ENCODE data around the gene LOX. TPM values are rescaled to one million over a fixed set of nuclear protein-coding genes. Genes with fewer than 3 reads are reported as not detected.
A peak's percentile ranks its signal among the peaks of the same experiment; 100 is the strongest.

Gene LOX
- under 1 TPM in 1 of 2 experiments, not detected in 1; 0.04 TPM for total RNA-seq

- CTCF ChIA-PET = interaction anchor here (1.1 kb wide), 1 partner anchor 24 kb away, joined by 4 read pairs; no protein-coding TSS in a partner anchor
- Mint-ChIP-seq H3K27ac (no peak within 1 kb of the TSS), H3K9me3 (ENCODE audit: low read depth) (no peaks in the 10 kb centered on the region), H3K4me1 (peaks cover 17% of the 10 kb centered on the region), H3K27me3 (peaks cover 52% of the 10 kb centered on the region), H3K4me3 (peak within 1 kb of the TSS; percentile 62), H3K36me3 (ENCODE audit: low read depth) (no peaks in the 10 kb centered on the region)
- DNase-seq (peak; percentile 21), ATAC-seq (peak; percentile 20)
- POLR2A ChIA-PET = no interaction called here
- intact Hi-C loops (cut with DNase I, micrococcal nuclease) = loop anchor here (5.0 to 10.0 kb wide), 2 partner anchors 116 to 1016 kb away; partner anchors contain the start of gene SRFBP1 (in 1 of the 2)
Observed at GRCh38 chr5:122078116-122079110, at the start of gene LOX. LOX (minus strand) TSS chr5:122078259; CDS start chr5:122077985, 274 bp downstream.

- Mint-ChIP-seq H3K4me3 (no peak overlapping the region), H3K27ac (no peak overlapping the region), H3K4me1 (no peaks in the 10 kb centered on the region), H3K27me3 (peaks cover 2% of the 10 kb centered on the region), H3K9me3 (ENCODE audit: low read depth) (no peaks in the 10 kb centered on the region), H3K36me3 (ENCODE audit: low read depth) (no peaks in the 10 kb centered on the region)
- no peak for ATAC-seq
- ChIA-PET CTCF (interaction anchor here (0.8 kb wide), 1 partner anchor 30 kb away, joined by 4 read pairs; no protein-coding TSS in a partner anchor), POLR2A (no interaction called here)
- intact Hi-C loops (cut with DNase I, micrococcal nuclease) = no loop called here
- DNase-seq = no peak
Observed at GRCh38 chr5:122126756-122127321, 48.8 kb upstream of the LOX start.

GRCh38 chr5:122126177-122126755, 48.2 kb upstream of the LOX start:
- no peak overlapping the region for H3K4me3 Mint-ChIP-seq
- no peak overlapping the region for H3K27ac Mint-ChIP-seq
- no peaks in the 10 kb centered on the region for H3K9me3 Mint-ChIP-seq (ENCODE audit: low read depth)
- CTCF ChIA-PET = interaction anchor here (0.8 kb wide), 1 partner anchor 30 kb away, joined by 4 read pairs; no protein-coding TSS in a partner anchor
- POLR2A ChIA-PET = no interaction called here
- peaks cover 2% of the 10 kb centered on the region for H3K27me3 Mint-ChIP-seq
- DNase-seq (no peak), ATAC-seq (no peak)
- H3K36me3 Mint-ChIP-seq (ENCODE audit: low read depth) = no peaks in the 10 kb centered on the region
- intact Hi-C loops (cut with DNase I, micrococcal nuclease) = no loop called here
- H3K4me1 Mint-ChIP-seq = no peaks in the 10 kb centered on the region

GRCh38 chr5:122124766-122125165, 46.7 kb upstream of the LOX start:
- H3K27me3 Mint-ChIP-seq = peaks cover 8% of the 10 kb centered on the region
- peaks cover 3% of the 10 kb centered on the region for H3K4me1 Mint-ChIP-seq
- ATAC-seq = no peak
- no peak overlapping the region for H3K27ac Mint-ChIP-seq
- no peaks in the 10 kb centered on the region for H3K9me3 Mint-ChIP-seq (ENCODE audit: low read depth)
- no peak for DNase-seq
- ChIA-PET POLR2A (no interaction called here), CTCF (interaction anchor here (0.7 kb wide), 1 partner anchor 12 kb away, joined by 4 read pairs; no protein-coding TSS in a partner anchor)
- intact Hi-C loops (cut with DNase I, micrococcal nuclease) = no loop called here
- H3K4me3 Mint-ChIP-seq = no peak overlapping the region
- H3K36me3 Mint-ChIP-seq (ENCODE audit: low read depth) = no peaks in the 10 kb centered on the region

- H3K4me1 Mint-ChIP-seq = peaks cover 3% of the 10 kb centered on the region
- ATAC-seq = no peak
- intact Hi-C loops (cut with DNase I, micrococcal nuclease) = no loop called here
- no peak overlapping the region for H3K4me3 Mint-ChIP-seq
- POLR2A ChIA-PET = no interaction called here
- CTCF ChIA-PET = interaction anchor here (1.1 kb wide), 1 partner anchor 10 kb away, joined by 4 read pairs; no protein-coding TSS in a partner anchor
- no peaks in the 10 kb centered on the region for H3K36me3 Mint-ChIP-seq (ENCODE audit: low read depth)
- peak; percentile 22 for DNase-seq
- no peak overlapping the region for H3K27ac Mint-ChIP-seq
- no peaks in the 10 kb centered on the region for H3K9me3 Mint-ChIP-seq (ENCODE audit: low read depth)
- peaks cover 11% of the 10 kb centered on the region for H3K27me3 Mint-ChIP-seq
Observed at GRCh38 chr5:122121479-122122465, 43.7 kb upstream of the LOX start.

GRCh38 chr5:122120957-122121356, 42.9 kb upstream of the LOX start:
- Mint-ChIP-seq H3K27me3 (peaks cover 11% of the 10 kb centered on the region), H3K9me3 (ENCODE audit: low read depth) (no peaks in the 10 kb centered on the region), H3K36me3 (ENCODE audit: low read depth) (no peaks in the 10 kb centered on the region), H3K27ac (no peak overlapping the region), H3K4me1 (peaks cover 3% of the 10 kb centered on the region), H3K4me3 (no peak overlapping the region)
- DNase-seq = no peak
- ChIA-PET POLR2A (no interaction called here), CTCF (no interaction called here)
- intact Hi-C loops (cut with DNase I, micrococcal nuclease) = no loop called here
- peak; percentile 36 for ATAC-seq

- DNase-seq (no peak), ATAC-seq (no peak)
- Mint-ChIP-seq H3K9me3 (ENCODE audit: low read depth) (no peaks in the 10 kb centered on the region), H3K4me1 (peaks cover 3% of the 10 kb centered on the region), H3K27ac (no peak overlapping the region), H3K27me3 (peaks cover 11% of the 10 kb centered on the region), H3K4me3 (no peak overlapping the region), H3K36me3 (ENCODE audit: low read depth) (no peaks in the 10 kb centered on the region)
- intact Hi-C loops (cut with DNase I, micrococcal nuclease) = no loop called here
- ChIA-PET CTCF (no interaction called here), POLR2A (no interaction called here)
Observed at GRCh38 chr5:122120493-122120892, 42.4 kb upstream of the LOX start.

- peaks cover 3% of the 10 kb centered on the region for H3K4me1 Mint-ChIP-seq
- H3K27me3 Mint-ChIP-seq = peaks cover 11% of the 10 kb centered on the region
- intact Hi-C loops (cut with DNase I, micrococcal nuclease) = no loop called here
- no peaks in the 10 kb centered on the region for H3K36me3 Mint-ChIP-seq (ENCODE audit: low read depth)
- CTCF ChIA-PET = no interaction called here
- DNase-seq (no peak), ATAC-seq (no peak)
- H3K4me3 Mint-ChIP-seq = no peak overlapping the region
- H3K27ac Mint-ChIP-seq = no peak overlapping the region
- POLR2A ChIA-PET = no interaction called here
- H3K9me3 Mint-ChIP-seq (ENCODE audit: low read depth) = no peaks in the 10 kb centered on the region
Observed at GRCh38 chr5:122119205-122119604, 41.1 kb upstream of the LOX start.

GRCh38 chr5:122118356-122118948, 40.4 kb upstream of the LOX start:
- ATAC-seq (no peak), DNase-seq (no peak)
- Mint-ChIP-seq H3K4me3 (no peak overlapping the region), H3K36me3 (ENCODE audit: low read depth) (no peaks in the 10 kb centered on the region), H3K27me3 (peaks cover 11% of the 10 kb centered on the region), H3K4me1 (peaks cover 3% of the 10 kb centered on the region), H3K27ac (no peak overlapping the region), H3K9me3 (ENCODE audit: low read depth) (no peaks in the 10 kb centered on the region)
- CTCF ChIA-PET = no interaction called here
- intact Hi-C loops (cut with DNase I, micrococcal nuclease) = no loop called here
- POLR2A ChIA-PET = no interaction called here

GRCh38 chr5:122114501-122114900, 36.4 kb upstream of the LOX start:
- H3K27ac Mint-ChIP-seq = no peak overlapping the region
- H3K27me3 Mint-ChIP-seq = peaks cover 3% of the 10 kb centered on the region
- POLR2A ChIA-PET = no interaction called here
- DNase-seq (no peak), ATAC-seq (no peak)
- H3K36me3 Mint-ChIP-seq (ENCODE audit: low read depth) = no peaks in the 10 kb centered on the region
- CTCF ChIA-PET = no interaction called here
- intact Hi-C loops (cut with DNase I, micrococcal nuclease) = no loop called here
- H3K9me3 Mint-ChIP-seq (ENCODE audit: low read depth) = no peaks in the 10 kb centered on the region
- no peak overlapping the region for H3K4me3 Mint-ChIP-seq
- no peaks in the 10 kb centered on the region for H3K4me1 Mint-ChIP-seq
